Adrenal gland (tissue), 5 donors: ENCODE results near the gene TCF15.

Experiments
- CTCF ChIP-seq, 6 experiments: fragments of 450-650 bp in 4 of 6; fragments of 200-600 bp in 2 of 6; sonication (generic) in 1 of 6; IDR thresholded peaks; 1 replicate in 5 of 6; 2 replicates in 1 of 6; pipeline versions ENCODE4 v1.5.1 to v1.8.0; 2016 to 2021; ENCODE audit warnings: antibody characterized with exemption in 6 of 6, mild to moderate bottlenecking in 2 of 6, moderate library complexity in 1 of 6
- POLR2A ChIP-seq, 2 donors: fragments of 450-650 bp; IDR thresholded peaks; one replicate each; pipeline ENCODE4 v1.6.1; 2017; ENCODE audit warnings: antibody characterized with exemption in 2 of 2, mild to moderate bottlenecking in 2 of 2, moderate library complexity in 1 of 2
- donor health status: DM: no; HTN: no; CAD: no.

DNA sequence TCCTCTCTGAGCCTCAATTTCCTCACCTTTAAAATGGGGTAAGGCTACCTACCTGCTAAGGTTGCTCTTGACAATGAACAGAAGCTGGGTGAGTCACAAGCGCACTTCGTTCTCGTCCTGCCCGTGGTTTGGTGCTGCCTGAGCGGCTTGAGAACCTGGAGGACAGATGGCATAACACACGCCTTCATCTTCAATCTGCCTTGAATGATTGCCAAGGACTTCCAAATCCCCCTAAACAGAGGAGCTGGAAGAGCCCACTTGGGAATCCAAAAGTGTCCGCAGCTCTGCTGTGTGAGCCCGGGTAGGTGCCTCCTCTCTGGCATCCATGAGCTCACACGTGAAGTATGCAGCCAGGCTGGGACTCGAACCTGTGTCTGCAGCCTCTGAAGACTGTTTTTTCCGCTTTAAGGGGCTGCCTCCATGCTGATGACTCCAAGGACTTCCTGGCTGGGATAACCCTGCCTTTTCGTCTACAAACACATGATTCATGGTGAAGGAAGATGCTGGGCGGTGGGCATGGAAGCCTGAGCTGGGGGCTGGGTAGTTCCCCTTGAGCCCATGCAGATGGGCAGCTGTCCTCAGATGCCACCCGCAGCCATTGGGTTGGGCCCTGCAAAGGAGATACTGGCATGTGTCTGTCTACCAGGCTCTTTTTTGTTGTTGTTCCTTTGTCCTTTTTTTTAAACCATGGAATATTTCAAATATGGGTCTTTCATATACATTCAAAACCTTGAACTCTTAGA lies 41.3 kb downstream of the TCF15 start:
- TF ChIP-seq POLR2A (IDR thresholded peaks at IDR 0.05) (no peak), CTCF (IDR thresholded peaks at IDR 0.05) (no peak)
